Measurements from ENCODE around the gene PVRIG. TPM values are rescaled to one million over a fixed set of nuclear protein-coding genes. Genes with fewer than 3 reads are reported as not detected.

The PVRIG gene
- total and polyA plus RNA-seq, 9 of the 15 experiments (the other 6 are each of a cell fraction or from before 2014, with no cell fraction given) = 0.16 to 0.64 TPM; not detected in 7

- TF ChIP-seq PRDM10 (IDR thresholded peaks at IDR 0.05; ENCODE audit: partially characterized antibody) (peak; percentile 91), POLR2AphosphoS5 (IDR thresholded peaks at IDR 0.05; ENCODE audit: control insufficient read depth, insufficient read depth, low read depth, low read length) (no peak), ATF1 (CRISPR knock-in tag; IDR thresholded peaks at IDR 0.05) (no peak), ATF1 (tag; IDR thresholded peaks at IDR 0.05) (no peak), ZFX (CRISPR knock-in tag; IDR thresholded peaks at IDR 0.05) (no peak), TEAD1 (CRISPR knock-in tag; IDR thresholded peaks at IDR 0.05) (0 out of 4 replicates have a peak, but pooled peaks of 1 of the 2 experiments have one; percentile 48), ZC3H11A (IDR thresholded peaks at IDR 0.05; ENCODE audit: low read depth, low read length) (no peak), ZNF316 (IDR thresholded peaks at IDR 0.05) (peak; percentile 94), ZNF253 (CRISPR knock-in tag; conservative IDR thresholded peaks at IDR 0.05) (no peak), ZNF444 (CRISPR knock-in tag; IDR thresholded peaks at IDR 0.05) (no peak), HMBOX1 (IDR thresholded peaks at IDR 0.05) (peak; percentile 91), MAZ (CRISPR knock-in tag; conservative IDR thresholded peaks at IDR 0.05 in 1 of 2, IDR thresholded peaks at IDR 0.05 in 1 of 2) (peak; percentile 21 to 30; a peak in 1 of 4 replicates), MAFF (IDR thresholded peaks at IDR 0.05; ENCODE audit: low read length) (peak; percentile 69; the same call in 1 of the 2 replicates), MAFG (tag; conservative IDR thresholded peaks at IDR 0.05) (peak; percentile 74), RFX1 (IDR thresholded peaks at IDR 0.05) (no peak), ZNF408 (CRISPR knock-in tag; IDR thresholded peaks at IDR 0.05; ENCODE audit: low read depth) (no peak), ERF (CRISPR knock-in tag; IDR thresholded peaks at IDR 0.05) (no peak), MEIS2 (IDR thresholded peaks at IDR 0.05; ENCODE audit: partially characterized antibody) (peak; percentile 51), KLF13 (tag; IDR thresholded peaks at IDR 0.05; ENCODE audit: borderline replicate concordance, low read depth) (no peak), CHCHD3 (CRISPR knock-in tag; IDR thresholded peaks at IDR 0.05) (no peak), TFAP4 (CRISPR knock-in tag; IDR thresholded peaks at IDR 0.05; ENCODE audit: borderline replicate concordance) (no peak), NR2C2 (CRISPR knock-in tag; IDR thresholded peaks at IDR 0.05) (no peak), NR2C2 (tag; IDR thresholded peaks at IDR 0.05) (0 out of 2 replicates have a peak, but pooled peaks have one; percentile 9), ZNF512 (tag; IDR thresholded peaks at IDR 0.05) (no peak)
These were observed 10.8 kb upstream of the PVRIG start (continued) for GRCh38 chr7:100208911-100209408.

Data from K562 (cell line).